Neural crest cell (in vitro differentiated cells): ENCODE measurements around the gene PEPD. TPM values are rescaled to one million over a fixed set of nuclear protein-coding genes. Genes with fewer than 3 reads are reported as not detected.

Experiments
- DNase-seq: peaks from one replicate; pipeline ENCODE4 v3.0.0; 2021; ENCODE audit warnings: low read depth, mixed read lengths, low spot score
- H3K27ac Mint-ChIP-seq: one replicate; pipeline ENCODE4 v1.8.0; 2021; ENCODE audit warnings: mild to moderate bottlenecking, mixed read lengths; ENCODE audit not compliant: unreplicated experiment
- H3K27me3 Mint-ChIP-seq: 2 replicates; pipeline ENCODE4 v1.8.0; 2021; ENCODE audit warnings: low read depth, mild to moderate bottlenecking, mixed read lengths
- H3K36me3 Mint-ChIP-seq: 2 replicates; pipeline ENCODE4 v1.8.0; 2021; ENCODE audit warnings: low read depth, mild to moderate bottlenecking, mixed read lengths
- H3K4me1 Mint-ChIP-seq: 2 replicates; pipeline ENCODE4 v1.8.0; 2021; ENCODE audit warnings: mixed read lengths
- H3K4me3 Mint-ChIP-seq: one replicate; pipeline ENCODE4 v1.8.0; 2021; ENCODE audit warnings: mild to moderate bottlenecking, mixed read lengths
- H3K9me3 Mint-ChIP-seq: 2 replicates; pipeline ENCODE4 v1.8.0; 2021; ENCODE audit warnings: mixed read lengths
- total RNA-seq: library from RNA; stranded (reverse); gene quantifications from 2 replicates; pipeline ENCODE4 v1.2.1, GENCODE V29; 2021
- TF ChIP-seq, protein P1 (sequence below): fragments of 200-600 bp; sonication (generic); conservative IDR thresholded peaks from 2 replicates; pipeline ENCODE4 v1.5.0; 2021; ENCODE audit warnings: antibody characterized with exemption, mild to moderate bottlenecking

Gene PEPD
- total RNA-seq, 1 donor from 2014 or later = 39.0 TPM

DNA sequence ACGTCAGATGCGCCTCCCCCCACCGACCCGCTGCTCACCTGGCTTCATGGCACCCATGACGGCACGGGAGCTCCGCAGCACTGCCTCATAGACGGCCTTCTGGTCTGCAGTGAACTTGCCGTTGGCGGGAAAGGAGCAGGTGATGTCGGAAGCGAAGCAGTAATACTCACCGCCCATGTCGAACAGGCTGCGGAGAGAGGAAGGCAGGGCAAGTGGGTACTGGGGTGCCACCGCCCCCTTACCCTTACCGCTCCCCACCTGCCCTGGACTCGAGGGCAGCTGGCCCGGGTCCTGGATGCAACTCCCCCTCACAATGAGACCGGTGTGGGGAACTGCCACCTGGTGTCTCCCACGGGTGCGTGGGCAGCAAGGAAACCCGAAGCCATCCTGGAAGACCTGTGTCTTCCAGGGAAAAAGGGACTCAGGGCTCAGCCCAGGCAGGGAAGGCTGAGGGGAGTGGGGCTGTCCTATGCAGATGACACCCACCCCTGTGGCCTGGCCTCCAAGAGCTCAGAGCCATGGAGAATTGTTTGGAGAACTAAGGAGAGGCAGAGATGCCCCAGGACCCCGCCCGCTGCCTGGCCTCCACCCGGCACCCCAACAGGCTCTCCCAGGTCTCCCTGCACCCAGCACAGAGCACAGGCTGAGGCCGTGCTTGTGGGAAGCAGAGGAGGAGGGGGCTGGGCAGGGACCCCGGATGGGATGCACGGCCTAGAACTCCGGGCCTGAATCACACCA lies 119.7 kb downstream of the PEPD start:
- DNase-seq = no peak
- H3K4me3 Mint-ChIP-seq = no peak overlapping the region
- TF ChIP-seq, protein P1, sequence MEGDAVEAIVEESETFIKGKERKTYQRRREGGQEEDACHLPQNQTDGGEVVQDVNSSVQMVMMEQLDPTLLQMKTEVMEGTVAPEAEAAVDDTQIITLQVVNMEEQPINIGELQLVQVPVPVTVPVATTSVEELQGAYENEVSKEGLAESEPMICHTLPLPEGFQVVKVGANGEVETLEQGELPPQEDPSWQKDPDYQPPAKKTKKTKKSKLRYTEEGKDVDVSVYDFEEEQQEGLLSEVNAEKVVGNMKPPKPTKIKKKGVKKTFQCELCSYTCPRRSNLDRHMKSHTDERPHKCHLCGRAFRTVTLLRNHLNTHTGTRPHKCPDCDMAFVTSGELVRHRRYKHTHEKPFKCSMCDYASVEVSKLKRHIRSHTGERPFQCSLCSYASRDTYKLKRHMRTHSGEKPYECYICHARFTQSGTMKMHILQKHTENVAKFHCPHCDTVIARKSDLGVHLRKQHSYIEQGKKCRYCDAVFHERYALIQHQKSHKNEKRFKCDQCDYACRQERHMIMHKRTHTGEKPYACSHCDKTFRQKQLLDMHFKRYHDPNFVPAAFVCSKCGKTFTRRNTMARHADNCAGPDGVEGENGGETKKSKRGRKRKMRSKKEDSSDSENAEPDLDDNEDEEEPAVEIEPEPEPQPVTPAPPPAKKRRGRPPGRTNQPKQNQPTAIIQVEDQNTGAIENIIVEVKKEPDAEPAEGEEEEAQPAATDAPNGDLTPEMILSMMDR = no peak
- no peaks in the 10 kb centered on the region for H3K36me3 Mint-ChIP-seq
- H3K27ac Mint-ChIP-seq = no peak overlapping the region
- no peaks in the 10 kb centered on the region for H3K4me1 Mint-ChIP-seq
- H3K9me3 Mint-ChIP-seq = no peaks in the 10 kb centered on the region
- H3K27me3 Mint-ChIP-seq = no peaks in the 10 kb centered on the region

DNA sequence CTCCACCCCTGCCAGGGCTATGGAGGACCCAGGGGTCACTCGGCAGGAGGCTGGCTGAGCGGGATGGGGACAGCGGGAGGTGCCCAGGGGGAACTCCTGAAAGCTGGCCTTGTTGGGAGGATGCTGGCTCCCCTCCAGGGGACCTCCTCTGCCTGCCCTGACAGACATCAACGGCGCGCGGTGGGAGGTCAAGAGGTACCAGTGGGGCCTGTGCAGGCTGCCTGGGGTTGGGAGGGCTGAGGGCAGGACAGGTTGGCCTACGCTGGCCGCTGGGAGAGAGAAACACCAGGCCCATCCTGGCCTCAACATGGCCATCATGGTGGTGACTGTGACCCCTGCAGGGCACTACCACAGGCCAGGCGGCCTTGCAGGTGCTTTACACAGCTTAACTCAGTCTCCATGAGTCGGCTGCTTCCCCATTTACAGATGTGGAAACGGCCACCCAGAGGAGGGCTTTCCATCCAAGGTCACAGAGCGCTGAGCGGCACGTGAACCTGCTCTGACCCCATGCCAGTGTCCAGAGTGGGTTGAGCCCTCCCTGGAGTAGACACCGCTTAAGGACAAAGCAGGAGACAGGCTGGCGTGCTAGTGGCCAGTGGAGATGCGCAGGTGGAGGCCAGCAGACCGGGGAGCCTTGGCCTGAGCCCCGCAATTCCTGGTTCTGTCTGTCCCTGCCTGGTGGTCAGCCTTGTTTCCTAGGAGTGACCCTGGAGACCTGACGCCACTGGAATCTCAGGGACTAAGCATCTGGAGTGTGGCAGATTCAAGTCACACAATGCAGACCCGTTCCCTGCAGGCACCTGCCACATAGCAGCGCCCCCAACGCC lies 120.5 kb downstream of the PEPD start:
- H3K9me3 Mint-ChIP-seq = no peaks in the 10 kb centered on the region
- H3K36me3 Mint-ChIP-seq = no peaks in the 10 kb centered on the region
- TF ChIP-seq, protein P1 = no peak
- DNase-seq = no peak
- no peaks in the 10 kb centered on the region for H3K27me3 Mint-ChIP-seq
- no peak overlapping the region for H3K4me3 Mint-ChIP-seq
- H3K27ac Mint-ChIP-seq = no peak overlapping the region
- H3K4me1 Mint-ChIP-seq = no peaks in the 10 kb centered on the region

DNA sequence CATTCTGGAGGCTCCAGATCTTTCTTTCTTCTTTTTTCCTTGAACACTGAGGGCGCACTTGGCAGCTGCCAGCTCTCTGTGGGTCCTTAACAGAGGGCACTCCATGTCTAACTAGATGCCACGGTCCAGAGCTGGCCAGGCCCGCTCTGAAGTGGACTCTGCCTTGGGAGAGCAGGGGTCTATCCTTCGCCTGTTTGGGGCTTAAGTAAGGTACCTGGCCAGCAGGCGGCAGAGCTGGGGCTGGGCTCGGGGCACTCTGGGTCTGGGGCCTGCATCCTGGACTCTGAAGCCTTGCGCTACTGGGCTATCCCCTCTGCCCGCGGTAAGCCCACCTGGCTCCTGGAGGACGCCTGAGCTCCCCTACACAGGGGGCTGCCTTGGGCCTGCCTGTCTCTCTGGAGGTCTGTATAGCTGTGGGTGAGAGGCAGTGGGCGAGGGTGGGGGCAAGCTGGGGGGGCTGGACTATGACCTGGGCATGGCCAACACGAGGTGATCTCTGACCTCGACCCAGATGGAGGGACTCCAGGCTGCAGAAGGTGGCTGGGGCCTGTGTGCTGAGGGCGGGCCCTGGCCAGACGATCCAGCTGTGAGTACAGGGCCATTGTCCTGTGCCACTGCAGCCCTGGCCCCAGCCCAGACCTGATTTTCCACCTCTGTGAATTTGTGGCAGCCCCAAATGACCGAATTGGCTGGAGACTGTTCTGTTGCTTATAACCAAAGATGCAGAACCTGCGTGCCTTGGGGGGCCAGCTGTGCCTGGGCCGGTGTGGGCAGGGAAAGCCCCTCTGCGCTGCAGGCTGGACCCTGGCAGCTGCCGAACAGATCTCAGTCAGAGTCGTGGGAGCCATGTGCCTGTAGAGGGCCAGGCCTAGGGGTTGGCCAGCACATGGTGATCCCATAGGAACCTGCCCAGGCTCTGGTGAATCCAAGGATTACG lies 121.6 kb downstream of the PEPD start:
- H3K27me3 Mint-ChIP-seq = no peaks in the 10 kb centered on the region
- DNase-seq = no peak
- no peaks in the 10 kb centered on the region for H3K4me1 Mint-ChIP-seq
- H3K27ac Mint-ChIP-seq = no peak overlapping the region
- TF ChIP-seq, protein P1 = no peak
- H3K9me3 Mint-ChIP-seq = no peaks in the 10 kb centered on the region
- no peaks in the 10 kb centered on the region for H3K36me3 Mint-ChIP-seq
- H3K4me3 Mint-ChIP-seq = no peak overlapping the region

DNA sequence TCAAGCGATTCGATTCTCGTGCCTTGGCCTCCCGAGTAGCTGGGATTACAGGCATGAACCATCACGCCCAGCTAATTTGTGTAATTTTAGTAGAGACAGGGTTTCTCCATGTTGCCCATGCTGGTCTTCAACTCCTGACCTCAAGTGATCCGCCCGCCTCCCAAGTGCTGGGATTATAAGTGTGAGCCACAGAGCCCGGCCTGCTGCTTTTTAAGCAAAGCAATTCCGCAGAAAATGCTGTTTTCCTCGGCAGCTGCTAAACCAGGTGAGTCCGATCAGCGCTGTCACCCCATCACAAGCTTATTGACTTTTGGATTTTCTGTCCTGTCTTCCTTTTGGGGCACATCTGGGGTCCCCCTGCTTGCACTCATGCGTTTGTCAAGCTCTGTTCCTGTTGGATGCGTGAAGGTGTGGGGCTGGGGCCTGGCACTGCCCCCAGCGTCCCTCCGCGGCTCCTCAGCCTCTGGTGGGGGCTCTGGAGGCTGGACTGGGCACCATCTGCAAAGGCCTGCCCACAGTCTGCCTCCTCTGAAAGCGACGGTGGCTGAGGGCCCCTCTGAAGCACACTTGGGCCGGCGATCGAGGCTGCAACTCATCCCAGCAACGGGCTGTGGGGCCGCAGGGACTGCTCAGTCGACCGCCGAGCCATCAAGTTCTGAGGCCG lies 122.4 kb downstream of the PEPD start:
- H3K9me3 Mint-ChIP-seq = no peaks in the 10 kb centered on the region
- H3K4me1 Mint-ChIP-seq = no peaks in the 10 kb centered on the region
- H3K36me3 Mint-ChIP-seq = no peaks in the 10 kb centered on the region
- no peak overlapping the region for H3K27ac Mint-ChIP-seq
- no peak overlapping the region for H3K4me3 Mint-ChIP-seq
- no peak for DNase-seq
- no peaks in the 10 kb centered on the region for H3K27me3 Mint-ChIP-seq
- TF ChIP-seq, protein P1 = no peak
